Measurements from ENCODE around the gene SEPTIN2.
"Not testable (repeated sequence)": the region's sequence is repeated elsewhere in the genome, so short reads cannot be mapped to it uniquely, and the experiment has no call there.

SEPTIN2 gene

DNA sequence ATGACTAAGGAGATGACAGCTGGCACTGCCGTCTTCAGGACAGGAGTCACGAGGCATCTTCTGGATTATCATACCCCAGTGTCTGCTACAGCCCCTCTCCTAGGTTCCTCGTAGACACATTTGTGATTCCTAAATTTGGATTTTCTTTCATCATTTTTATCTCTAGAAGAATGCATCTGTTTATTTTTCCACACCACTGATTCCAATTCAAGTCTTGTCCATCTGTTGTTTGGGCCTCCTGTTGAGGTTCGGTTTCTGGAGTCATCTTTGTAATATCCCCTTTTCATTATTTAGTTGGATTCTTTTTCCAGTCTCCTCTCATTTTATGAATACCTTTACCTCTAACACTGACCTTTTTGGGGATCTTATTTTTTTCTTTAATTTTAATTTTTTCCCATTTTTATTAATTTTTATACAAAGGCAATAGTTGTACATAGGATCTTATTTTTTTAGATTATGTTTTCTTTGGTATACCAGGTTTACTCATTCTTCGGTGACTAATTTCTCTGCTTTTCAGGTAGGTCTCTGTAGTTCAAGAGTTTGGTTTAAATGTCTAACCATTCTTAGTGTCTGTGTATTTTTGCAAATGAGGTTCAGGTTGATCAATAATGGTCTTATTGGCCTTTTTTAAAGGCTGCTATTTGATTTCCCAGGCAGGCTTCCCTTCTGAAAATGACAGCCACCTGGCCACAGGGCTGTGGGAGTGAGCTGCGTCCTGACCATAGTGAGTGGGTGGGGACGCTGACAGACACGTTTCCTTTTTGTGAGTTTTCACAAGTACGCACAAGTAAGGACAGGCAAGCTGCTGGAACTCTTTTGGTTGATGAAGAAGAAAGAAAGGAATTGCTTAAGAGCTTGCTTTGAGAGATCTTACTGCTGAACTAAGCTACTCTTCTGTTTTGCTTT is 74.8 kb downstream of the SEPTIN2 start:
- DNase-seq = no peak

DNA sequence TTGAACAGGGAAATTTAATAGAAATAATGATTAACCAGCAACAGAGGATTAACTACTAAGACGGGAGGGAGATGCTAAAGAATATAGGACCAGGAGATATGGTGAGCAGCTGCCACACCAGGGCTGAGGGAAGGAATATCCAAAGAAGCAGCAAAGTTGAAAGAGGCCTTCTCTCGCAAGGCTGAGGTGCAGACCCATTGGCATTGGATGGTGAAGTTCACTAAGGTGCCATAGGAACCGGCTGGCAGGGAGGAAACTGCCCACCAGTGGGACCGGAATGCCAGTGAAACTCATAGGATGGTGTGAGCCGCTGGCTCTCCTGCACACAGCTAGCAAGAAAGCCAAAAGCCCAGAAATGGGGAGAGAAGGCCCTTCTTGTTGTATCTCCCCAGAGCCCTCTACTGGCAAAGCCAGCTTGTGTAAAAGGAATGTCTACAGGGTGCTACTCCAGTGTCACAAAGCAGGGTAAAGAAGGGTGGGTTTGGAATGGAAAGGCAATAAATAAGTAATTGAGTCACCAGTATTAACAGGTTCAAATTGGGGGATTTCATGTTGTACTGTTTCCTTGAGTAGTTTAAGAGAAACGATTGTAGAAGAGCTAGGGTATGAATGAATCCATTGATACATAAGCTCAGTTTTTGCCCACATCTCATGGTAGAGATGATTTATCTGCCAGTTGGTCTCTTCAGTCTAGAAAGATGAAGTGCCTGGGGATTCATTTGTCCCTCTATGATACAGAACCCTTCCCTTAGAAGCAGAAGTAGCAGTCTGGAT is 76.4 kb downstream of the SEPTIN2 start:
- DNase-seq = no peak

DNA sequence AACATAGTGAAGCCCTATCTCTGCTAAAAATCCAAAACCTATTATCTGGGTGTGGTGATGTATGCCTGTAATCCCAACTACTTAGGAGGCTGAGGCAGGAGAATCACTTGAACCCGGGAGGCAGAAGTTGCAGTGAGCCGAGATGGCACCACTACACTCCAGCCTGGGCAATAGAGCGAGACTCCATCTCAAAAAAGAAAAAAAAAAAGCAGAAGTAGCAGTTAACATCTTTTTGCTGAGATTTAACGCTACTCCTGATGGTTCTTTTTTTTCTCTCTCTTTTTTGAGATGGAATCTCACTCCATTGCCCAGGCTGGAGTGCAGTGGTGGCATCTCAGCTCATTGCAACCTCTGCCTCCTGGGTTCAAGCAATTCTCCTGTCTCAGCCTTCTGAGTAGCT is 77.0 kb downstream of the SEPTIN2 start:
- DNase-seq = not testable (repeated sequence)

DNA sequence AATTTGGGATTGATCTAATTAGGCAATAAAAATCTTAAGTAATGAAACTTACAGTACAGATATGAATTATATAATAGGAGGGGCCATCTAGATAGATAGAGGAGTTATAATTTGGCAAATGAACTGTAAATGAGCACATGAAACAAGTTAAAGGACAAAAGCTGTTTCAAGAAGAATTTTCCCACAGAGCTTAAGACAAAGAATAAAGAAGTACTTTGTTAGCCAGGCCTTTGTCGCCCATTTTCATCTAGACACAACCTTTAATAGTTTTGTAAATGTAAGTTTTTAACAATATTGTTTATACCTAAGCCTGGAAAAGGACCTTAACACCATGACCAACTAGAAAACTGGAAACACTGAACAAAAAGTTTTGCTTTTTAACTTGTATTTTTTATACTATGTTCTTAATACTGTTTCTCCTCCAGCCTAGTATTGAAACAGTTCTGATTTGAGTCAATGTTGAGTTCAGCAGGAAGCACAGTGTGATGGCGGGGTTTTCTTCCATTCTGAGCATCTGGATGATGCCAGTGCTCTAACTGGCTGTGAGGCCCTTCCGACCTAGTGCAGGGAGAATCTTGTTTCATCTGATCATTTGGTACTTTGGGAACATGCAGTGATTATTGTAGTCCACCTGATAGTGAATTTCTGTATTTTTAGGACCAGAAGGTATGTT is 77.9 kb downstream of the SEPTIN2 start:
- no peak for DNase-seq

DNA sequence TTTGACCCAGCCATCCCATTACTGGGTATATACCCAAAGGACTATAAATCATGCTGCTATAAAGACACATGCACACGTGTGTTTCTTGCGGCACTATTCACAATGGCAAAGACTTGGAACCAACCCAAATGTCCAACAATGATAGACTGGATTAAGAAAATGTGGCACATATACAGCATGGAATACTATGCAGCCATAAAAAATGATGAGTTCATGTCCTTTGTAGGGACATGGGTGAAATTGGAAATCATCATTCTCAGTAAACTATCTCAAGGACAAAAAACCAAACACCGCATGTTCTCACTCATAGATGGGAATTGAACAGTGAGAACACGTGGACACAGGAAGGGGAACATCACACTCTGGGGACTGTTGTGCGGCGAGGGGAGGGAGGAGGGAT is 81.1 kb downstream of the SEPTIN2 start:
- not testable (repeated sequence) for DNase-seq

DNA sequence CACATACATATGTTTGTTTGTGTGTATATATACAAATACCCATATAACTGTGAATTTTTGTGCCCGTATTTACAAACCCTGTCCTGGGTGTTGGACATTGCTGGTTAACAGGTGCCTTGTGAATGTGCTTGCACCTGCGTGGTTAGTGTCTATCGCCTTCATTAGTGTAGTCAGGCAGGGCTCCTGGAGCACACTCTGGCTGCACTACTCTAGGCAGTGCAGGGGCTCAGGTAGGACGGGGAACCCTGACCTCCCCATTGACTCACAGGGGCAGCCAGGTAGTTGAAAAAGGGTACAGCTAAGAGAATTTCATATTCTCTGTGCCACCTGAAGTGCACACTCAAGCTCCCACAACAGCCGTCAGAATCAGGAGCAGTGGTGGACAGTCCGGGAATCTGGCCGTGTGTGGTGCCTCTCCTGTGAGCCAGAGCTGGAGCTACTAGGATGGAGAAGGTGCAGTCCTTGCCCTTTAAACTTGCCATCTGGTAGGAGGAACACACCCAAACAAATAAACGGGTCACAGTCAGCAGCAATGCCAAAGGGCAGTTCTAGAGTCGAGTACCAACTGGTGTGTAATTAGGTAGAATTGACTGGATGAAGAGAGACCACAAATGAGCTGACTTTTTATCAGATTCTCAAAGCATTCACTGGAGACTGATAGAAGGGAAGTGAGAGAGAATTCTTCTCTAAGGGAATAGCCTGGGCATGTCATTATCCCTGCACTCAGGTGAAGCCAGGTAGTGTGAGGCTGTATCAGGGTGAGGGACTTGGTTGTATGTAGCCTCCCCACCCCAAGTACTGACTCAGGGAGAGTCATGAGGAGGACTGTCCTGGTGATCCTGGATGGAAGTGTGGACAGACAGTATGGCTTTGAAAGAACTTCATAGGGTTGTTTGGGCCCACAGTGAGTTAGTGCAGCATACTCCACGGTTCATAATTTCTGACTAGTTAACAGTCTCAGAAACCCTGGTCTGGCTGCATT is 84.5 kb downstream of the SEPTIN2 start:
- DNase-seq = no peak
